ENCODE measurements around the gene CPT1A.

CPT1A gene

DNA sequence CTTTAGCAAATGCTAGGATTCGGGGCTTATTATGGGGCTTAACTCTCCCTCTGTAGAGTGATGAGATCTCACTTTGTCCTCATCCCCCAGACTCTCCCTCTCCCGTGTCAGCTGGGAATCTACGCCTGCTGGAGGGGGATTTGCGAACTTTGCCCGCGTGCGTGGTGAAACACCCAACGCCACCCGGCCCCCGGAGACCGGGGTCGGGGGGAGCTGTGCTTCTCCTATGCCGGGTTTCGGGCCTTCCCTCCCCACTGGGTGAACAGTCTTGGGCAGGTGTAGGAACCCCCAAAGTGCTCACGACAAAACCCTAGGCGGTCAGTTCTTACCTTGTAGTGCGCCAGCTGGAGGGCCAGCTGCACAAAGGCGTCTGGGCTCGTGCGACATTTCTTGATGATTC is 68.8 kb downstream of the CPT1A start:
- Histone ChIP-seq H3K27ac (no peak overlapping the region), H3K4me3 (no peak overlapping the region)

DNA sequence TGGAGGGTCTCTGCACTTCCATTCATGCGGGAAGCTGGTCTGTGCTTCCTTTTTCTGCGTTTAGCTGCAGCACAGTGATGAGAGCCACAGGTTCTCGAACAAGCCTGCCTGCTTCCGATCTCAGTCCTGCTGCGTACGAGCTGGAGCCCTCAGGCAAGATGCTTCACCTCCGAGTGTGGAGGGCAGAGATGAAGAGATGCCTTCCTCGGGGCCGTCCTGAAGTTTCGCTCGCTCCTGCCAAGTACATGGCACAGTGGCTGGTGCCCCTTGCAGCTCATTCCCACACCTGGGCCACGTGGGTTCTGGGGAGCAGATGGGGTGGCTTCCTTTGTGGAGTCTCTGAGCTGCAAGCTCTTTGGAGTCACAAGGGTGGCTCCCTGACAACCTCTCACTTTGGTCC is 70.9 kb downstream of the CPT1A start:
- H3K27ac ChIP-seq: no peak overlapping the region
- H3K4me3 ChIP-seq: no peak overlapping the region

DNA sequence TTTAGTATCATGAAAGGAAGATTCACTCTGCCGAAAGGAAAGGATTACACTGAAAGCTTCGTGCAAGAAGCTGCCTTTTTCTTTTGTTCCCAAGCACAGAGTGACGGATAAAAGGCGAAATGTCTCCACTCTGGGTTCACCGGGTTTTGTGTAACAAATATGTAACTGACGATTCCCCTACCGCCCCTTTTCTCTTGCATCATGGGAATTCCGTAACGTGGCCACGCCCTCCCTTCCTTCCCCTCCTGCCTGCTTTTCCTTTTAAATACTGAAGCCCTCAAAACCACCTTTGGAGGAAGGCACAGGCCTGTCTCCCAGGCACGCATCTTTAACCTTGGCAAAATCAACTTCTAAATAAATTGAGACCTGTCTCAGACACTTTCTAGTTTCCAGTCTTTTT is 74.0 kb downstream of the CPT1A start:
- Histone ChIP-seq H3K4me3 (no peak overlapping the region), H3K27ac (no peak overlapping the region)

DNA sequence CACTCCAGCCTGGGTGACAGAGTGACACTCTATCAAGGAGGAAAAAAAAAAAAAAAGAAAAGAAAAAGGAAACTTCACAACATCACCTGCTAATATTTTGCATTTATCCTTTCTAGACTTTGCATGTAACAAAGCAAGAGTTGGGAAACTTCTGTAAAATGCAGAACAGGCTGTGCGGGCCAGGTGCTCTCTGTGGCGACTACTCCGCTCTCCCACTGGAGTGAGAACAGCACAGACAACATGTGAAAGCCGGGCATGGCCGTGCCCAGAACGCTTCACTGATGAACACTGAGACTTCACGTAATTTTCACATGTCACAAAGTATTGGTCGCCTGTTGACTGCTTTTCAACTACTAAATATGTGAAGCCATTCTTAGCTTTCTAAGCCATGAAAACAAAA is 74.9 kb downstream of the CPT1A start:
- Histone ChIP-seq H3K27ac (no peak overlapping the region), H3K4me3 (no peak overlapping the region)

DNA sequence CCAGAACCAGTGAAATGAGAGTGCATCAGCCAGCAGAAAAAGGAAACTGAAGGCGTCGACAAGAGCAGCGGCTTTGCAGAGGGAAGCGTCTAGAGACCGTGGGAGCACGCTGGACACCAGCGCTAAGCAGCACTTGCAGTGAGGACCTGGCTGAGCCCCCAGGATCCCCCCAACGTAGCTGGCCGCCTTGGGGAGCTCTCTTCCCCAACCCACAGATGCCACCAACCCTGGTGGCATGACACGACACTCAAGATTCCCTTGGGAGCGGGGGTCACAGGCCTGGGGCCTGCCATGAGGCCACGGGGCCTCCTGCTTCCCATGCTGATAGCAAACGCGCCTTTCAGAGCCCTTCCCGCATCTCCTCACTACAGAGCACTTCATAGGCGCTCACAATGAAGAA is 77.0 kb downstream of the CPT1A start:
- Histone ChIP-seq H3K27ac (no peak overlapping the region), H3K4me3 (no peak overlapping the region)

DNA sequence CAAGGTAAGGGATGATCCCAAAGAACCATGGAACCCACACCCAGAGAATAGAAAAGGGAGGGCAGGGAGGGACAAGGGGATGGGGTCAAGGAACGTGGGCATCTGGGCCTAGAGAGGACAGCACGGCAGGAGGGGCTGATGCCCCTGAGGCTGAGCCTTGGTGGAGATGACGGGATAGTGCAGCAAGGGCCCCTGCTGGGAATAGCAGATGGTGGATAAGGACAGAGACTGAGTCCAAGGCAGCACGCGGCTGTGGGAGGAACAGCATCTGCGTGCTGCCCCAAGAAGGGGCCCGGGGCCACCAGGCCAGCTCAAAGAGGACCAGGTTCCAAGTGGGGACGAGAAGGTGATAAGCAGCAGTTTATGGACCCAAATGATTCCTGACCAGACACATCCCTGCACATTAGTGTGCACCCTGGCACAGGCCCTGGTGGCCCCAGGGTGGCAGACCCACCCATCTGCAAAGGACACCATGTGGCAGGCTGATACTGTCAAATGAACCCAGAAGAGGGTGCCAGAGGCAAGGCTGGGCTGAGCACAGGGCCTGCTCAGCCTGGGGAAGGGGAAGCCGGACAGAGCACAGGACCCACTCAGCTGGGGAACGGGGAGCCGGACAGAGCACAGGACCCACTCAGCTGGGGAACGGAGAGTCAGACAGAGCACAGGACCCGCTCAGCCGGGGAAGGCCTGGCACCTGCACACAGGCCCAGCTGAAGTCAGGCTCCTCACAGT is 77.6 kb downstream of the CPT1A start:
- Histone ChIP-seq H3K27ac (no peak overlapping the region), H3K4me3 (no peak overlapping the region)

DNA sequence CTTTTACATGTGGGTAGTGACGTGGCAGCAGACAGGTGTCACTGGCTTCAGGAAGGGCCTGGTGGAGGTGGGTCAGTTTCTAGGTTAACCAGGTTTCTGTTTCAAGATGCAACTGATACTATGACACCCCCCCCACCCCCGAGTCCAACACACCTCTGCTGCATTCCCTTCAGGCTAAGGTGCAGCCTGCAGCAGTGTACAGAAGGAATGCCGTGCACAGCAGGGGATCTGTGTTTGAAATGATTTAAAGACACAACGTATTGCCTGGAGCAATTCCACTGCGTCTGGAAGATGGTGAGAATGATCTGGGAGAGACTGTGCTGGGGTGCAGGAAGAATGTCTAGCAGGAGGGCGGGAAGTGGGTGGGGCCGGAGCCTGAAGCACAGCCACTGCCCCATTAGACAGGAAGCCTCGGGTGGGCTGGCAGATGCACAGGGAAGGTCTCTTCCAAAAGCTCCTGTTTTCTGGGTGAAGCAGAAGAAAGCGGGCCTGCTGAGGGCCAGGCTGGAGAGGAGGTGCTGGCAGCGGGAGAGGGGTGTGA is 78.5 kb downstream of the CPT1A start:
- no peak overlapping the region for H3K27ac ChIP-seq

DNA sequence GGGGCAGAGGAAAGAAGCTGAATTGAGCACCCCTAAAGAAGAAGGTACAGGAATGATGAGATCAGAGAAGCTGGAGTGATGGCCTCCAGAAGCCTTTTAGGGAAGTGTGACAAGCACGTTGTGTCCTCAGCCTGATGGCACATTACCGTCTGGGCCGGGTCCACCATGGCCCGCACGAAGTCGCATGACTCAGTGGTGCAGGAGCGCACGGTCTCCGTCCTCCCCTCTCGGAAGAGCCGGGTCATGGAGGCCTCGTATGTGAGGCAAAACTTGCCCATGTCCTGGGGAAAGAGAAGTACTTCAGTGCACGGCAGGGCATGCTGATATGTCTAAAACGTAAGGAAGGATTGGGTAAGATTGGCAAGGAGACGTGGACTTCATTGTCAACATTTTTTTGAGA is 79.2 kb downstream of the CPT1A start:
- H3K27ac ChIP-seq: no peak overlapping the region

More for the DNA sequence above, 78.5 kb downstream of the CPT1A start:
- H3K4me3 ChIP-seq: no peak overlapping the region

DNA sequence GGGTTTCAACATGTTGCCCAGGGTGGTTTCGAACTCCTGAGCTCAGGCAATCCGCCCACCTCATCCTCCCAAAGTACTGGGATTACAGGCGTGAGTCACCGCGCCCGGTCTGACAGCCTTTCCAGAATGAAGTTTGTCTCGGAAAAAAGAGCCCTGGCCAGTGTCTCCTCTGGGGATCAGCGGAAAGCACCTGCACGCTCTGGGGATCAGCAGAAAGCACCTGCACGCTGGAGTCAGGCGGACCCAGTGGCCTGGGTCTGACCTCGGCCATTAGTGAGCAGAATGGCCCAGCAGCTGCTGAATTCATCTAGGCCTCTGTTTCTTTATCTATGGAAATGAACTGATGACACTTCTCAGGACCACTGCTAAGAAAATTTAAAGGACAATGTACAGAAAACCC is 79.9 kb downstream of the CPT1A start:
- H3K27ac ChIP-seq: no peak overlapping the region
- no peak overlapping the region for H3K4me3 ChIP-seq

More for the DNA sequence above, 79.2 kb downstream of the CPT1A start:
- no peak overlapping the region for H3K4me3 ChIP-seq

DNA sequence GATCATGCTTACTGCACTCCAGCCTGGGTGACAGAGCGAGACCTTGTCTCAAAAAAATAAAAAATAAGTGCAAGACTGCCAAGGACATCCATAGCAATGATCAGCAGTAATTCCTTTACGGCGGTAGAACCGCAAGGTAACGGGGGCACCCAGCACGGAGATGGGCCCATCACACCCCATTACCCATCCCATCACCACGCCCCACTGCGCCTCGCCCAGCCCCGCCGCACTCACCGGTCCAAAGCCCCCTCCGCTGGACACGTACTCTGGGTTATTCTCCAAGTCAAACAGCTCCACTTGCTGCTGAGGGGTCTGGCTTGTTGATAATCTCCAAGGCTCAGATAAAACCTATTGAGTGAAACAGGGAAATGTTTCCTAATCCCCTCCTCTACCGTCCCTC is 81.7 kb downstream of the CPT1A start:
- Histone ChIP-seq H3K4me3 (no peak overlapping the region), H3K27ac (no peak overlapping the region)

DNA sequence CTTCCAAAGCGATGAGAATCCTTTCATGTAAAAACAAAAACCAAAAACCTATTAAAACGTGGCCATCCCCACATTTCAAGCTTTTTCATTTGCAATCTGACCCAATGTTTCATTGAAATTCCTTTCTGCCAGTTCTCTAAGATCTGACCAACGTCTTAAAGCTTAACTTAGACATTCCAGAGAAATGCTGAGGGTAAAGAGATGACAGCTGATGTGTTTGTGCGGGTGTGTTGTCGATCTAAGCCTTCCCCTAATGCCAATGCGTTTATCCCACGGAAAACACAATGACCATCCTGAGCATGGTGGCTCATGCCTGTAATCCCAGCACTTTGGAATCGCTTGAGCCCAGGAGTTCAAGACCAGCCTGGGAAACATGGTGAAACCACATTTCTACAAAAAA is 84.0 kb downstream of the CPT1A start:
- Histone ChIP-seq H3K4me3 (no peak overlapping the region), H3K27ac (no peak overlapping the region)

DNA sequence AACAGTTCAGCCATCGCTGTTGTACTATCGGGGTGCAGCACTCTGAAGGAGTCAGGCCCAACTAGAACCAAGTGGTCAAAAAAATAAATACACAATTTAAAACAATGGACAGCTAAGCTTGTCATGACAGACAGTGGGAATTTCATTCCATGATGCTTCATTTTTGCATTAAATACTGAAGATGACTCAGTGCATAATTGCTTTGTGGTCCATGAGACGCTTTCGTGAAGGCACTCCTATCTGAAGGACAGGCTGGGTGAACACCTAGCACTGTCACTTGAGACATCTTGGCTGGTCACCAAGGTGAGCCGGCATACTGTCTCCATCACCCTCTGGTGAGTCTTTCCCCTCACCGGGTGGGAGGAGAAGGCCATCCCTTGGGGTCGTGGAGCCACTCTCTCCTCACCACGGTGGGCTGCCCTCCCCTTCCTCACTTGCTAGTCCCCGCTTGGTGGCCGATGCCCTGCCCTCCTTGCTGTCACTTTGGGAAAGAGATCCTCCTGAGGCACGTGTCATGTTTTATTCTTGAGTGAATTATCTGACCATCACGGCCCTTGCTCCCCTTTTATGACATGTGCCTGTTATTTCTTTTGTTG is 85.4 kb downstream of the CPT1A start:
- no peak overlapping the region for H3K27ac ChIP-seq
- no peak overlapping the region for H3K4me3 ChIP-seq

DNA sequence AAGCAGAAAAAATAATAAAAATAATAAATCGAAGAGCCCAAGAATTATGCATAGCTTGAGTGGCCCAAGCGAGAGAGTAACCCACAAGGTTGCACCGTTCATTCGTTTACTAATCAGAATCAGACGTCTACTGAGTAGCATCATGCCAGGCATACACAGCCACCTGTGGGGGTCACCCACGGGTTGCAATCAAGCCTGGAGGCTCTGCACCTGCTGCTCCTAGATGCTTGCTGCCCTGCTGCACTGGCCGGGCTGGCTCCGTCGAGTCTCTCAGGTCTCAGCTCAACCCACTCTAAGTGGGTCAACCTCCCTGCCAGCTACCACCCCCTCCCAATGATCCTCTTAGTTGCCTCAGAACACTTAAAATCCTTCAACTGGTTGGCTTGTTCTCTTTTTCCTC is 88.4 kb downstream of the CPT1A start:
- Histone ChIP-seq H3K27ac (no peak overlapping the region), H3K4me3 (no peak overlapping the region)

DNA sequence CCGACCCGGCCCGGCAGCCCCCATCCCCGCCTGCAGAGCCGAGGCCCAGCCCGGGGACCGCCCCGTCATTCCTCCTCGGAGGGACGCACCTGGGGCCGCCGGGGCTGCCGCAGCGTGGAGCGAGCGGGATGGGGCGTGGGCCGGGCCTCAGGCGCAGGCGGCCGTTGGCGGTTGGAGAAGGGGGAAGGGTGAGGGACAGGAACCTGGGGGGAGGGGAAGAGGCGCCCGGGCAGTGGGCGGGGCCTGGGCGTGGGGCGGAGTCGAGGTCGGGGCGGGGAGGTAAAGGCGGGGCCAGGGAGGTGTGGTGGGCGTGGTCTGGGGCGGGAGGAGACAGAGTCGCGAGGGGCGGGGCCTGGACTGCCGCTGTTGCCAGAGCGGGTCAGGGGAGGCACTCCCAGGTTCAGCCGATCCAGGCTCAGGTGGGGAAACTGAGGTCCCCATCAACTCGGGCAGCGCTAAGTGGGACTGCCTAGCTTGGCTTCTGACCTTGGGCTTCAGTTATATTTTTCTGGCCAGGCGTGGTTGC is 90.3 kb downstream of the CPT1A start, which contains the start of gene TESMIN:
TESMIN (minus strand) TSS at position 190 of the 526 bp plus-strand sequence. CDS start 860 bp downstream, outside the sequence.
- Histone ChIP-seq H3K4me3 (peak within 1 kb of the TSS; percentile 38 to 55 (median 47)), H3K27ac (peak within 1 kb of the TSS in 10 of 21 experiments; percentile 21 to 78 (median 60))

DNA sequence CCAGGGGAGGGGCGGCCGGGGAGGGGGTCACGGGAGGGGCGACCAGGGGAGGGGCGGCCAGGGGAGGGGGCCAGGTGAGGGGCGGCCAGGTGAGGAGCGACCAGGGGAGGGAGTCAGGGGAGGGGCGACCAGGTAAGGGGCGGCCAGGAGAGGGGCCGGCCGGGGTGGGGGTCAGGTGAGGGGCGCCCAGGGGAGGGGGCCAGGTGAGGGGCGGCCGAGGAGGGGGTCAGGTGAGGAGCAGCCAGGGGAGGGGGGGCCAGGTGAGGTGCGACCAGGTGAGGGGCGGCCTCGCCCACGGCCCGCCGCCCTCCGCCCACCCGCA is 90.8 kb downstream of the CPT1A start:
- H3K4me3 ChIP-seq: peak overlapping the region; percentile 38 to 55 (median 47)
- H3K27ac ChIP-seq: peak overlapping the region in 10 of 21 experiments; percentile 21 to 78 (median 60)

DNA sequence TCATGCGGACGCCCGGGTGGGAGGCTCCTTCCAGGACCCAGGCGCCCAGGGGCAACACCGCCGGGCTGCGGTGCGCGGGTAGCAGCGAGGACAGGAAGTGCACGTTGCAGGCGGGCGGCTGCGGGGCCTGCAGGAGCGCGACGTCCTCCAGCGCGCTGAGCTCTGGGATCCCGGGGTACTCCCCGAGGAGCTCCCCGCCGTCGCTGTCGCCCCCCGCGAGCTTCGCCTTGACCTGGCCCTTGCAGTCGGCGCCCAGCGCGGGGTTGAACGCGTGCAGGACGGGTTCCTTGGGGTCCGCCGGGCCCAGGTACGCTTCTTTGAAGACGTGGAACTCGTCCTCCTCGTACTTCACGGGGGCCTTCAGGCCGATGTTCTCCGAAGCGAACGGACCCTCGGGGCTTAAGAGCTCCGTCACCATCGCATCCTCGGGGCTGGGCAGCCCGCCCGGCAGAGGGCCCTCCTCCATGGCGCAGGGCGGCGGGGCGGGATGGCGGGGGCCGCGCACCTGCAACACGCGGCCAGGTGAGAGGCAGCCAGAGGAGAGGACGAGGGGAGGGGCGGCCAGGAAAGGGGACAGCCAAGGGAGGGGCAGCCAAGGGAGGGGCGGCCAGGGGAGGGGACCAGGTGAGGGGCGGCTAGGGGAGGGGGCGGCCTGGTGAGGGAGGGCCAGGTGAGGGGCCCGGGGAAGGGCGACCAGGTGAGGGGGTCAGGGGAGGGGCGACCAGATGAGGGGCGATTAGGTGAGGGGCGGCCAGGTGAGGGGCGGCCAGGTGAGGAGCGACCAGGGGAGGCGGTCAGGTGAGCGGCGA is 91.3 kb downstream of the CPT1A start:
- peak overlapping the region in 5 of 21 experiments; percentile 9 to 78 (median 66) for H3K27ac ChIP-seq

DNA sequence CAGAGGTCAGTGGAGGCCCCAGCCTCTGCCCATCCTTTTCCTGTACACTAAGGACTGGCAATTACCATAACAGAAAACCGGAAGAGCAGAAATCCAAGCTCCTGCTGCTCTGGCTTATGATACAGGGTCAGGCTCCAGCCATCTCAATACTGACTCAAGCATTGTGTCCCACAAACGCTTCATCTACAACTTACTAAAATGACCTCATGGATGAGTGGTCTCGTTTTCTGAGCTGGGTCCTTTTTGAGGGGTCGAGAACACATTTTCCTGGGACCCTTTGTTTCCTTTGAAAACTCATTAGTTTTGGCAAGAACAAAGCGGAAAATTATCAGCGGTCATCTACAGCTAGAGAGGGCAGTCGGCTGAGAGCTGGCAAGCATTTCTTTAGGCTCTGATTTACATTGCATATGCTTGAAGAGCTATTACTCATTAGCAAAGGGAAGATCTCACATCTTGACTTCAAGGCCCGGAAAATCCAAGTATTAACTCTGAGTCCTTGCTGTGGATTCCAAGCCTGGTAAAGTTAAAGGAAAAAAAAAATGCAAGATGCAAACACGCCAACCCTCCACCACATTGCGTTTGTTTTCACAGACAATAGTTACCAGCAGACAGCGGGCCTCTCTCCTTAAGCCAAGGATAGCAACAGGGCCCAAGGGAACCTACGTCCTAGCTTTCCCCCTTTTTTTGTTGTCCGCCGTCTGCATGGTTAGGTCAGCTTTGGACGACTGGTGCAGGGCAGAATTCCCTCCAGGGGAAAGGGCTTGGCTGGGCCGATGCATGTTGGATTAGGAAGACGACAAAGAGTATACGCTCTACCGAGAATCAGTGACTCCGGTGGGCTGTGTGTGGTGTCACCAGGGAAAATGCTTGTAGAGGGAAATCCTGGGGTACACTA is 92.2 kb downstream of the CPT1A start:
- H3K4me3 ChIP-seq: no peak overlapping the region
- H3K27ac ChIP-seq: peak overlapping the region in 2 of 21 experiments; percentile 9 to 24

More for the DNA sequence above, 91.3 kb downstream of the CPT1A start:
- peak overlapping the region in 5 of 7 experiments; percentile 38 to 55 (median 47) for H3K4me3 ChIP-seq

DNA sequence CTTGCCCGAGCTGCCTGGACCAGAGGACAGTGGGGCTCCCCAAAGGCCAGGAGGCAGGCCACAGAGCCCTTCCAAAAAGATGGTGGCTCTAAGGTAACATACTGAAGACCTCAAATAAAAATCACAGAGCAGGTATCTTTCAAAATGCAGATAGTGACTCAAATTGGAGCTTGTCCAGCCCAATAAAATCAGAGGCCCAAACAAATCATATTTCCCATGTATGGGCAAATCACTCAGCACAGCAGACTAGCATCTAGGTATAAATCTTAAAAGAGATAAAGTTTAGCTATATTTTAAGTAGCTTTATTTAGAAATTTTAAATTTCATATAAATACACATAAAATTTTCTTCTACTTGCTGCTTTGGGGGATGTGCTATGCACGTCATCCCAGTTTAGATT is 93.7 kb downstream of the CPT1A start:
- H3K27ac ChIP-seq: no peak overlapping the region

DNA sequence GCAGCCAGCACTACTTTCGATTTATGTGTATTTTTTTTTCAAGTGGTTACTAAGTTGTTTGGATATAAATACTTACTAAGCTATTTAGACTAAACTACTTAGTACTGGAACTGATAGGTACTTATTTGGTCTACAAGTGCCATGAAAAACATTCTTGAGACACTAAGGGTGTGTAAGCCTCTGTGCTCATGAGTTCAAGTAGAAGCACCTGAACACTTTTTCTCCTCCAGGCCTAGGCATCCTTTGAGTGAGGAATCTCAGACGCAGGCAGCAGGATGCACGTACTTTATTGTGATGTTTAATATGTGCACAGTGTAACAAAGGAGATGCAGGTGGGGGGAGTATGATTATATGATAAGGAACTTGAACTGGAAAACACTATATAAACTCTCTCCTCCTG is 98.2 kb downstream of the CPT1A start:
- Histone ChIP-seq H3K27ac (no peak overlapping the region), H3K4me3 (no peak overlapping the region)

More for the DNA sequence above, 93.7 kb downstream of the CPT1A start:
- no peak overlapping the region for H3K4me3 ChIP-seq

All from skin epidermis (tissue), 12 donors.